Type B pancreatic cell (in vitro differentiated cells): Measurements from ENCODE around the gene KCP. TPM values are rescaled to one million over a fixed set of nuclear protein-coding genes. Genes with fewer than 3 reads are reported as not detected.

Experiments used
- DNase-seq: peaks from one replicate; pipeline ENCODE4 v3.0.0; 2021; ENCODE audit warnings: mixed read lengths; ENCODE audit not compliant: unreplicated experiment; ENCODE audit errors: extremely low spot score
- H3K27ac Mint-ChIP-seq: 2 replicates; pipeline ENCODE4 v1.8.0; 2021; ENCODE audit warnings: mild to moderate bottlenecking, mixed read lengths
- H3K27me3 Mint-ChIP-seq: 2 replicates; pipeline ENCODE4 v1.8.0; 2021; ENCODE audit warnings: mixed read lengths
- H3K36me3 Mint-ChIP-seq: 2 replicates; pipeline ENCODE4 v1.8.0; 2021; ENCODE audit warnings: mixed read lengths
- H3K4me1 Mint-ChIP-seq: one replicate; pipeline ENCODE4 v1.8.0; 2021; ENCODE audit warnings: mixed read lengths; ENCODE audit not compliant: unreplicated experiment
- H3K4me3 Mint-ChIP-seq: 2 replicates; pipeline ENCODE4 v1.8.0; 2021; ENCODE audit warnings: mild to moderate bottlenecking, mixed read lengths
- H3K9me3 Mint-ChIP-seq: 2 replicates; pipeline ENCODE4 v1.8.0; 2021; ENCODE audit warnings: mixed read lengths
- CTCF ChIP-seq: fragments of 200-600 bp; sonication (generic); conservative IDR thresholded peaks from 2 replicates; pipeline ENCODE4 v1.5.0; 2021; ENCODE audit warnings: antibody characterized with exemption, mild to moderate bottlenecking
- total RNA-seq: library from RNA; stranded (reverse); gene quantifications from 2 replicates; pipeline ENCODE4 v1.2.1, GENCODE V29; 2021; ENCODE audit warnings: low replicate concordance

KCP gene
- total RNA-seq, 1 donor from 2014 or later: 4.2 TPM

DNA sequence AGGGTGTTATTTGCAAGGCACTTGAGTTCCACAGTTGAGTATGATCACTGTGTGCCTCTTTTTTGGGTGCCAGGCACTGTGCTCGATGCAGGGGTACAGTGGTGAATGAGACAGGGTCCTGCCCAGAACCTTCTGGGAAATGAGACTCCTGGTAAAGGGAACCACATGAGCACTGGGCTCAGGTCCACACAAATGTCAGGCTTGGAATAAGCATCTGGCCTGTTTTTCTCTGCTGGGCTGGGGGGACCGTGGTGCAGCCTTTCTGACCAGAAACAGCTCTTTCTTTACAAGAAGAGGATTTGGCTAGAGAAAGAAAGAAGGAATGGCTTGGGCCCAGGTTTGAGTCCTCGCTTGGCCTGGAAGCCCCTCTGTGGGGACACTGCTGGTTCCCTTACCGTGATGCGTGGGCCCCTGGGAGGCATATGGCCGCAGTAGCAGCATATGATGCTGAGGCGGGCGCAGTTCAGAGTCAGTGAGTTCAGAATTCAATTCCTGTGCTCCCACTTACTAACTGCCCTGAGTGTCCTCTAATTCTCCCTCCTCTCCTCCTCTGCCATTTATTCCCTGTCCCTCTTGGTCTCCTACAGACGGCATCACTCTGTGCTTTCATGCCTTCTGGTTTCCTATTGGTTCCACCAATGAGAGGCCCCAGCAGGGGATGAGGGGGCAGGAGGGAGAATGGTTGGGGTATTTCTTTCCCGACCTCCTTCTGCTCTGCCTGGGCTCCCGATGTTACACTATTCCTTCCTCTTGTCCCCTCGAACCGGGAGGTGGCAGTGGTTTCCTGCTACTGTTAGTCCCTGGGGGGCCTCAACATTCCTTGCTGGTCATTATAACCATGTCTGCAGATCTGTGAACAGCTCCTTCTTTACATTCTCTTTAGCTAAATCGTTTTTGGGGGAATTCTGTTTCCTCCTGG lies 9.6 kb upstream of the KCP start:
- Mint-ChIP-seq H3K27me3 (peaks cover 77% of the 10 kb centered on the region), H3K4me1 (peaks cover 13% of the 10 kb centered on the region), H3K27ac (no peak overlapping the region), H3K4me3 (no peak overlapping the region), H3K36me3 (no peaks in the 10 kb centered on the region), H3K9me3 (no peaks in the 10 kb centered on the region)
- DNase-seq: no peak
- no peak for TF ChIP-seq CTCF

DNA sequence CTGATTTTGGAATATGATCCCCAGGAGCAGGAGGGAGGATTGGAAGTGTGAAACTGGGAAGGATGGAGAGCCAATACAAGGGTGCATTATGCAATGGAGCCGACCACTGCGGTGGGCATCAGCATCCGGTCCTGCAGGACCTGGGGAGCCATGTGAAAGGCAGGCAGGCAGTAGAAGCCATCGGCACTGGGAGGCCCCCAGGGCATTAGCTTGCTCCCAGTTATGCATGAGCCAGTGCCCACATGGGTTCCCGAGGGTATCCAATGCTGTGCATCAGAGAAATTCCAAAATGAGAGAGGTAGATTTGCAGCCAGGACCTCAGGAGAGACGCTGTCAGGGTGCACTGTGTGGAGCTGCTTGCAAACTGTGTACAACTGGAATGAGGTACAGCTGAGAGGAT lies 8.7 kb upstream of the KCP start:
- no peak for DNase-seq

DNA sequence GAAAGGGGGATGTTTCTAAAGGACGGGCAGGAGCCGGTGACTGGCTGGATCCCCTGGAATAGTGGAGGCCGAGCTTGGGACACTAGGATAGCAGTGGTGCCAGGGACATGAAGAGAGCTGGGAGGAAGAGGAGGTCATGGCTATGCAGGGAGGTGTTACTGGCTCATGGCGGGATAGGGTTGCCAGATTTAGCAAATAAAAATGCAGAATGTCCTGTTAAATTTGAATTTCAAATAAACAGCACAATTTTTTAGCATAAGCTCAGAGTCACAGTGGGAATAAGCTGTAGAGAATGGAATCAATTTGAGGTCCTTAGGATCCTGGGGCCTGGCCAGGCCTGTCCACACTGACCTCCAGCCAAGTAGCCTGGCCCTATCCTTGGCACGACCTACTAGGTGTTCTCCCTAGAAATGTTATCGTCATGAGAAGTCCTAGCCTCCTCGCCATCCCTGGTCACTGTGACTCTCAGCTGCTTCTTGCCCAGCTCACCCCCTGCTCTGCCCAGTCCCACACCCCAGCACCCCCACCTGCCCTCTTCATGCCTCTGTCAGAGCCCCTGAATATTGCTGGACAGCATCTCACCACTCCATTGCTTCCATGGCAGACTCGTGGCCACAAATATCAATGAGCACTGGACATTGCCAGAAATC lies 7.6 kb upstream of the KCP start:
- peaks cover 69% of the 10 kb centered on the region for H3K27me3 Mint-ChIP-seq
- peaks cover 13% of the 10 kb centered on the region for H3K4me1 Mint-ChIP-seq
- no peaks in the 10 kb centered on the region for H3K36me3 Mint-ChIP-seq
- TF ChIP-seq CTCF: no peak
- DNase-seq: no peak
- no peak overlapping the region for H3K27ac Mint-ChIP-seq
- no peaks in the 10 kb centered on the region for H3K9me3 Mint-ChIP-seq
- no peak overlapping the region for H3K4me3 Mint-ChIP-seq

More for the DNA sequence above, 8.7 kb upstream of the KCP start:
- Mint-ChIP-seq H3K27me3 (peaks cover 74% of the 10 kb centered on the region), H3K4me1 (peaks cover 13% of the 10 kb centered on the region), H3K9me3 (no peaks in the 10 kb centered on the region), H3K27ac (no peak overlapping the region), H3K4me3 (no peak overlapping the region), H3K36me3 (no peaks in the 10 kb centered on the region)
- TF ChIP-seq CTCF: no peak

- no peak for TF ChIP-seq CTCF
- Mint-ChIP-seq H3K36me3 (no peaks in the 10 kb centered on the region), H3K4me3 (no peak overlapping the region), H3K27ac (no peak overlapping the region), H3K27me3 (peaks cover 69% of the 10 kb centered on the region), H3K4me1 (peaks cover 16% of the 10 kb centered on the region), H3K9me3 (no peaks in the 10 kb centered on the region)
- DNase-seq: peak; percentile 62
Measured at GRCh38 chr7:128917122-128917521, 6.6 kb upstream of the KCP start.

GRCh38 chr7:128916643-128916915 lies 6.1 kb upstream of the KCP start:
- Mint-ChIP-seq H3K4me3 (no peak overlapping the region), H3K36me3 (no peaks in the 10 kb centered on the region), H3K27me3 (peaks cover 72% of the 10 kb centered on the region), H3K9me3 (no peaks in the 10 kb centered on the region), H3K27ac (no peak overlapping the region), H3K4me1 (peaks cover 22% of the 10 kb centered on the region)
- TF ChIP-seq CTCF: no peak
- no peak for DNase-seq
